Adrenal gland (tissue), 12 donors: ENCODE data around the gene PIAS1. TPM values are rescaled to one million over a fixed set of nuclear protein-coding genes. Genes with fewer than 3 reads are reported as not detected.

Source experiments
- DNase-seq, 7 donors: peaks; one replicate each; pipeline ENCODE4 v3.0.0-alpha.2; 2019 to 2020
- H3K27ac ChIP-seq, 5 donors: fragments of 200-600 bp; sonication (generic) in 4 of 5; 1 replicate in 3 of 5; 2 replicates in 2 of 5; pipeline versions ENCODE4 v1.5.1 to v1.8.0; 2016 to 2020; ENCODE audit warnings: mild to moderate bottlenecking in 1 of 5
- H3K27me3 ChIP-seq: fragments of 200-600 bp; 2 replicates; pipeline ENCODE4 v1.8.0; 2021
- H3K36me3 ChIP-seq, 2 donors: fragments of 200-600 bp; replicated peaks in 1 of 2; 1 replicate in 1 of 2; 2 replicates in 1 of 2; pipeline versions ENCODE4 v1.5.1 to v1.8.0; 2018 to 2022
- H3K4me1 ChIP-seq, 2 donors: fragments of 200-600 bp; replicated peaks in 1 of 2; 1 replicate in 1 of 2; 2 replicates in 1 of 2; pipeline versions ENCODE4 v1.5.1 to v1.8.0; 2018 to 2021
- H3K4me3 ChIP-seq, 4 donors: fragments of 200-600 bp; sonication (generic) in 3 of 4; one replicate each; pipeline ENCODE4 v1.5.1; 2016 to 2018
- H3K9me3 ChIP-seq, 3 donors: fragments of 200-600 bp; sonication (generic) in 1 of 3; replicated peaks in 1 of 3; 1 replicate in 2 of 3; 2 replicates in 1 of 3; pipeline versions ENCODE4 v1.5.1 to v1.8.0; 2016 to 2021
- CTCF ChIP-seq, 6 experiments: fragments of 450-650 bp in 4 of 6; fragments of 200-600 bp in 2 of 6; sonication (generic) in 1 of 6; IDR thresholded peaks; 1 replicate in 5 of 6; 2 replicates in 1 of 6; pipeline versions ENCODE4 v1.5.1 to v1.8.0; 2016 to 2021; ENCODE audit warnings: antibody characterized with exemption in 6 of 6, mild to moderate bottlenecking in 2 of 6, moderate library complexity in 1 of 6
- POLR2A ChIP-seq, 2 donors: fragments of 450-650 bp; IDR thresholded peaks; one replicate each; pipeline ENCODE4 v1.6.1; 2017; ENCODE audit warnings: antibody characterized with exemption in 2 of 2, mild to moderate bottlenecking in 2 of 2, moderate library complexity in 1 of 2
- WGBS, 4 donors: extraction: QIAGEN DNeasy Blood & Tissue Kit in 2 of 4; methylation state at CpG; one replicate each; pipeline versions ENCODE4 v1.1.5 to v1.1.7; 2013 to 2017; 5-methylcytosine and 5-hydroxymethylcytosine counted together
- intact Hi-C, 2 donors: fragments of 100-400 bp; cut with DNase I; formaldehyde crosslinking; loops; one replicate each; pipeline versions ENCODE4 v1.14.1 to v1.15.0; 2022 to 2023
- polyA plus RNA-seq, 3 donors: library from polyadenylated mRNA; stranded (reverse); fragments of 200-250 nt in 2 of 3; fragments of 350-450 nt in 1 of 3; fragmentation: Illumina TruSeq in 1 of 3; extraction: RNeasy Lipid Tissue Mini Kit (QIAGEN cat#74804) in 1 of 3; gene quantifications; one replicate each; pipeline ENCODE4 v1.2.3, GENCODE V29; 2013 to 2014
- total RNA-seq, 9 donors: library from RNA; depleted of rRNA in 4 of 9; stranded (reverse); fragments of >200 nt in 4 of 9; fragments of 120-200 nt in 1 of 9; fragmentation: NEBNext Ultra II Directional in 1 of 9; extraction: Animal tissue kit (Norgen Biotek cat#: 25700) in 1 of 9; gene quantifications; one replicate each; pipeline versions ENCODE4 v1.1.0 to v1.2.4, GENCODE V29; 2013 to 2023
- donor health status: healthy with polysubstance abuse.
- donor health status: Bipolar disorder and iron deficiency.
- donor health status: DM: yes; HTN: yes; CAD: no.
- donor health status: DM: no; HTN: no; CAD: no.
- donor health status: DM: no; HTN: no; CAD: no.
- donor health status: DM: yes; HTN: yes; CAD: no.

PIAS1 gene
- total and polyA plus RNA-seq, 12 donors: 12.7 to 60.0 (median 38.8) TPM

GRCh38 chr15:68214838-68215254 lies 160.7 kb downstream of the PIAS1 start:
- Histone ChIP-seq H3K36me3 (no peaks in the 10 kb centered on the region), H3K27me3 (no peaks in the 10 kb centered on the region), H3K27ac (no peak overlapping the region), H3K9me3 (no peaks in the 10 kb centered on the region), H3K4me1 (no peaks in the 10 kb centered on the region), H3K4me3 (no peak overlapping the region)
- WGBS, 4 donors: 80 to 88% (median 86%) methylated on average over 6 of the region's 6 CpGs
- intact Hi-C loops: no loop called here
- DNase-seq: peak in 5 of 7 donors; percentile 12 to 43 (median 12)
- no peak for TF ChIP-seq POLR2A (IDR thresholded peaks at IDR 0.05)
- TF ChIP-seq CTCF (IDR thresholded peaks at IDR 0.05): no peak

DNA sequence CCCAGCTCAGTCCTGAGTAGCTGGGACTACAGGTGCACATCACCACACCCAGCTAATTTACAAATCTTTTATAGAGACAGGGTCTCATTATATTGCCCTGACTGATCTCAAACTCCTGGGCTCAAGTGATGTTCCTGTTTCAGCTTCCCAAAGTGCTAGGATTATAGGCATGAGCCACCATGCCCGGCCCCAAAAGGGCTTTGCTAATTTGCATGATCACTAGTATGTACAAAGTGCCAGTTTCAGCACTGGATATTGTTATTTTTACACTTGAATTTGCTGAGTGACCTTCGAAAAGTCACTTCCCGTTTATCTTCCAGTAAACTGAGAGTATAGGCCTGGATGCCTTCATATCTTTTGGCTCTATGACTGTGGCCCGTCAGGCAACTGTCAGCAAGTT lies 163.2 kb downstream of the PIAS1 start:
- TF ChIP-seq CTCF (IDR thresholded peaks at IDR 0.05): no peak
- TF ChIP-seq POLR2A (IDR thresholded peaks at IDR 0.05): no peak
- H3K27me3 ChIP-seq: no peaks in the 10 kb centered on the region
- no peak overlapping the region for H3K4me3 ChIP-seq
- H3K9me3 ChIP-seq: no peaks in the 10 kb centered on the region
- peak in 3 of 7 donors; percentile 2 to 6 (median 5) for DNase-seq
- intact Hi-C loops: no loop called here
- WGBS, 4 donors: 78 to 94% (median 80%) methylated on average over 4 of the region's 4 CpGs
- H3K27ac ChIP-seq: no peak overlapping the region
- H3K4me1 ChIP-seq: no peaks in the 10 kb centered on the region
- no peaks in the 10 kb centered on the region for H3K36me3 ChIP-seq

DNA sequence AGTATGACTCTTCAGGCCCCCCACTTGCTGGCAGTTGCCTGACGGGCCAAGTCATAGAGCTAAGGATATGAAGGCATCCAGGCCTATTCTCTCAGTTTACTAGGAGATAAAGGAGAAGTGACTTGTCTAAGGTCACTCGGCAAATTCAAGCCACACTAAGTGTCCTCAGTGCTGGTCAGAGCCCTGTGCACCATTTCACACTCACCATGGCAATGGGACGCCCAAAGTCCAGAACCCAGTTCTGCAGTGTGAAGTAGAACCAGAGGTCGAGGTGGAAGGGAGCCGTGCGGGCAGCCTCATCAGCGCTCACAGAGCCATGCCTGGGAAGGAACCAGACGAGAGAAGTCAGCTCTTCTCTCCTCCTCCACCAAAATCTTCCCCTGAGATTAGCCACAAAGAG lies 164.2 kb downstream of the PIAS1 start:
- H3K27me3 ChIP-seq: no peaks in the 10 kb centered on the region
- TF ChIP-seq POLR2A (IDR thresholded peaks at IDR 0.05) (no peak), CTCF (IDR thresholded peaks at IDR 0.05) (no peak)
- 92 to 98% (median 97%) methylated on average over 6 to 8 of the region's 8 CpGs for WGBS, 4 donors
- no peaks in the 10 kb centered on the region for H3K4me1 ChIP-seq
- peak in 3 of 7 donors; percentile 5 to 34 (median 9) for DNase-seq
- intact Hi-C loops: no loop called here
- no peaks in the 10 kb centered on the region for H3K36me3 ChIP-seq
- H3K4me3 ChIP-seq: no peak overlapping the region
- no peak overlapping the region for H3K27ac ChIP-seq
- no peaks in the 10 kb centered on the region for H3K9me3 ChIP-seq

GRCh38 chr15:68218847-68219798 lies 165.0 kb downstream of the PIAS1 start:
- WGBS, 4 donors: 92 to 97% (median 96%) methylated on average over 8 to 9 of the region's 9 CpGs
- no peak overlapping the region for H3K4me3 ChIP-seq
- no peaks in the 10 kb centered on the region for H3K9me3 ChIP-seq
- DNase-seq: peak in 1 of 7 donors; percentile 4
- no peaks in the 10 kb centered on the region for H3K27me3 ChIP-seq
- TF ChIP-seq POLR2A (IDR thresholded peaks at IDR 0.05): no peak
- TF ChIP-seq CTCF (IDR thresholded peaks at IDR 0.05): no peak
- H3K27ac ChIP-seq: no peak overlapping the region
- H3K36me3 ChIP-seq: no peaks in the 10 kb centered on the region
- intact Hi-C loops: no loop called here
- no peaks in the 10 kb centered on the region for H3K4me1 ChIP-seq
